Femur (tissue), 1 donor: Measurements from ENCODE around the gene SLC66A3.
"Not testable (repeated sequence)": the region's sequence is repeated elsewhere in the genome, so short reads cannot be mapped to it uniquely, and the experiment has no call there.

ENCODE experiments used
- DNase-seq: peaks from one replicate; pipeline ENCODE4 v3.0.0-alpha.2; 2017

SLC66A3 gene

GRCh38 chr2:11165046-11165445 is 9.8 kb downstream of the SLC66A3 start:
- not testable (repeated sequence) for DNase-seq

GRCh38 chr2:11166476-11166875 is 11.2 kb downstream of the SLC66A3 start:
- DNase-seq, result no peak

- DNase-seq, result no peak
Measured at GRCh38 chr2:11168488-11168887, 13.2 kb downstream of the SLC66A3 start.

- no peak for DNase-seq
Measured at GRCh38 chr2:11169333-11169732, 14.1 kb downstream of the SLC66A3 start.

- DNase-seq, result no peak
Measured at GRCh38 chr2:11174222-11174621, 19.0 kb downstream of the SLC66A3 start.

- DNase-seq, result no peak
Measured at GRCh38 chr2:11175293-11175795, 20.1 kb downstream of the SLC66A3 start.

- DNase-seq, result no peak
Measured at GRCh38 chr2:11177871-11178690, 22.8 kb downstream of the SLC66A3 start.

GRCh38 chr2:11179196-11179595 is 23.9 kb downstream of the SLC66A3 start:
- DNase-seq, result no peak

- no peak for DNase-seq
Measured at GRCh38 chr2:11179899-11180298, 24.6 kb downstream of the SLC66A3 start.

GRCh38 chr2:11180653-11181052 is 25.4 kb downstream of the SLC66A3 start:
- no peak for DNase-seq

GRCh38 chr2:11182951-11183350 is 27.7 kb downstream of the SLC66A3 start:
- DNase-seq, result no peak

GRCh38 chr2:11186145-11186544 is 30.9 kb downstream of the SLC66A3 start:
- no peak for DNase-seq

- no peak for DNase-seq
Measured at GRCh38 chr2:11187083-11187619, 31.9 kb downstream of the SLC66A3 start.

GRCh38 chr2:11187731-11188130 is 32.5 kb downstream of the SLC66A3 start:
- no peak for DNase-seq

GRCh38 chr2:11196246-11196645 is 41.0 kb downstream of the SLC66A3 start:
- DNase-seq, result no peak

- DNase-seq, result no peak
Measured at GRCh38 chr2:11200651-11201050, 45.4 kb downstream of the SLC66A3 start.

- no peak for DNase-seq
Measured at GRCh38 chr2:11201969-11202368, 46.7 kb downstream of the SLC66A3 start.

GRCh38 chr2:11203480-11203879 is 48.2 kb downstream of the SLC66A3 start:
- DNase-seq, result no peak

- DNase-seq, result no peak
Measured at GRCh38 chr2:11208083-11208482, 52.8 kb downstream of the SLC66A3 start.

- no peak for DNase-seq
Measured at GRCh38 chr2:11212645-11213044, 57.4 kb downstream of the SLC66A3 start.

GRCh38 chr2:11213090-11213638 is 57.9 kb downstream of the SLC66A3 start:
- DNase-seq, result no peak

GRCh38 chr2:11213975-11214374 is 58.7 kb downstream of the SLC66A3 start:
- DNase-seq, result no peak

GRCh38 chr2:11214770-11215169 is 59.5 kb downstream of the SLC66A3 start:
- no peak for DNase-seq

GRCh38 chr2:11215407-11215806 is 60.1 kb downstream of the SLC66A3 start:
- no peak for DNase-seq
